HG03521 (cell line): ENCODE data around the gene DNAJC16.

ENCODE experiments used
- ATAC-seq: cut with Tn5 transposase; IDR thresholded peaks from one replicate; pipeline ENCODE4 v1.9.1; 2021; ENCODE audit warnings: mild to moderate bottlenecking, moderate library complexity; ENCODE audit not compliant: unreplicated experiment

The DNAJC16 gene

GRCh38 chr1:15618655-15619525, 92.2 kb downstream of the DNAJC16 start:
- no peak for ATAC-seq

- no peak for ATAC-seq
Measured at GRCh38 chr1:15620155-15620545, 93.5 kb downstream of the DNAJC16 start.

- no peak for ATAC-seq
Measured at GRCh38 chr1:15620902-15621682, 94.4 kb downstream of the DNAJC16 start.

- ATAC-seq, result no peak
Measured at GRCh38 chr1:15621975-15622374, 95.3 kb downstream of the DNAJC16 start.

GRCh38 chr1:15622712-15623373, 96.2 kb downstream of the DNAJC16 start:
- ATAC-seq, result no peak

GRCh38 chr1:15623435-15623834, 96.8 kb downstream of the DNAJC16 start:
- no peak for ATAC-seq

GRCh38 chr1:15624133-15624714, 97.6 kb downstream of the DNAJC16 start:
- no peak for ATAC-seq

- ATAC-seq, result no peak
Measured at GRCh38 chr1:15625056-15625917, 98.6 kb downstream of the DNAJC16 start.
